Fibroblast of skin of left quadriceps (primary cell): ENCODE measurements around the gene NUMB.

Experiments used
- DNase-seq, 2 experiments: peaks; one replicate each; pipeline ENCODE4 v3.0.0-alpha.2; 2013; ENCODE audit warnings: low read depth in 2 of 2

Gene NUMB

DNA sequence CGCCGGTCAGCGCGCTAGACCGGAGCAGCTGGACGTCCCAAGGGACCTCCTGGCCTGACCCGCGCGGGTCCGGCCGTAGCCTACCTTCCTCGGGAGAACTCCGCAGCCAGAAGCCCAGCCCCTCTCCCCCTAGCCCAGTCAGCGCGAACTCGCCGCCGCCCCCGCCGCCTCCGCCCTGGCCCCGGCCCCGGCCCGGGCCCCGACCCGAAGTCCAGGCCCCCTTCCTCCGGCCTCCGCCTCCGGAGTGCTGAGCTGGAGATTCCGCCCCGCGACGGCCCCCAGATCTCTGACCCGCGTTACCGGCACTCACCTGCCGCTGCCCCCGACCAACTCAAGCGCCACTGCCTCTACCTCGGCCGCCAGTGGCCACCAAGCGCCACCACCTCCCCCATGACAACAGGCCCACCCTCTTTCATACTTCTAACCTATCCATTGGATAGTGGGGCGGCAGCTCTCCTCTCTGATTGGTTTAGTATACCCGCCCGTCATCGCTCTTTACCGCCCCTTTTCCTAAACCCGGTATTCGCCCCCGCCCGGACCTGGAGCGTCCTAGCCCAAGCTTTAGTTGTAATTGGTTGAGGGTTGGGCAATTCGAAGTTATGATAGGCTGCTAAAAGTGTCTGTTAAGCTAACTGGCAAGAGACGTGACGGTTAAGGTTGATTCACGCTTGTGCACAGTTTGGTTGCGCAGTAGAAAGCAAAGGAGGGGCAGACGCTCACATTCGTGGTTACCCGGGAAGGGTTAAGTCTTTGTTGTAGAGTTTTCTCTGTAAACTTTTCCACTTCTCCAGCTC, at the start of gene NUMB:
TSS of gene NUMB (minus strand) at position 364 of the 794 bp plus-strand sequence. CDS start 102,795 bp downstream, outside the sequence.
- DNase-seq = peak; percentile 100

DNA sequence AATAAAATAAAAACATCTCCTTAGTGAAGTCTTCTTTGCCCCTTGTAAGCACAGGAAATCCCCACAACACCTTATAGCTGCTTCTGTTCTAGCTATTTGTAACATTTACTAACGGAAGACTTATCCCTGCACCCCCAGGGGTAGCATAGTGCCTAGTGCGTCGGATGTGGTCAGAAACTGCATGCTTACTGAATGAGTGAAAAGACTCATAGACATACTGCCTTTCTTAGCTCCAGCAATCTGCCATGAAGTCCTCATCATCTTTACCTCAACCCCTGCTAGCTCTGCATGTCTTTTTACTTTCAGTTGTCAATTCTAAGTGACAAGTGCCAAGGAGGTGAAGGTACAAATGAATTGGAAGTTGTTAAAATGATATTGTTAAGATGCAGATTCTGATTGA, 45.3 kb upstream of the NUMB start:
- DNase-seq = peak in 1 of 2 experiments; percentile 4

DNA sequence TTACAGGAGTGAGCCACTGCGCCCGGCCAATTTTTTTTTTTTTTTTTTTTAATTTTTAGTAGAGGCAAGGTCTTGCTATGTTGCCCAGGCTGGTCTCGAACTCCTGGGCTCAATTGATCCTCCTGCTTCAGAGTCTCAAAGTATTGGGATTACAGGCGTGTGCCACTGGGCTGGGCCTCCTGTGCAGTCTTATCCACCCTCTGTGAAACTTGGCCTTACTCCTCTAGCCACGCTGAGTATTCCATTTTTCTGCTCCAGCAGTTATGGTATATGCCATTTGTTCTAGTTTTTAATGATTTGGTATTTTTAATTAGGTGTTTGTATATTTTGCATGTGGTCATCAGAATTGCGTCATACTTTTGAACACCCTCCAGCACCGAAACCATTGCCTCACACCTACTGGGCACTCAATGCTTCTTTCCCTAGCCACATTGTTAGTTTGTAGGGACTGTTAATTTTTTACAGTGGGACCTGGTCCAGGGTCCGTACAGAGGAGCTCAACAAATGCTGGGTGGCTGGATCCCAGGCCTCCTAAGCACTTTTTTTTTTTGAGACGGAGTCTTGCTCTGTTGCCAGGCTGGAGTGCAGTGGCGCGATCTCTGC, 43.8 kb upstream of the NUMB start:
- no peak for DNase-seq

DNA sequence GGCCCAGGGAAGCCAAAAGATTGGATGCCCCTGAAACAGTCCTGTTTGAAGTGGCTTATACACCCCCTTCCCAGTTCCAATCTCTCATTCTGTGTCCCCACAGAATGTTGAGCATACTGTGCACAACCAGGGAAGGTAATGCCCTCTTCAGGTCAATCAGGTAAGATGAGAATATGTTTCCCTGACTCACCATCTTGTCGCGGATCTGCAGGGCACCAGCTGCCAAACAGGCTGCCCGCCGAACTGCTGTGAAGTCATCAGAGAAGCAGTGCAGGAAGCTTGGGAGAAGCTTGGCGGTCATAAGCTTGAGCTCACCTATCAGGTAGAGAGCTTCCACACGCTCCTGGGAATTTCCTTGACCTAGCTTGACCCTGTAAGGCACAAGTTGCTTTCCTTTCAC, 42.0 kb upstream of the NUMB start:
- no peak for DNase-seq

DNA sequence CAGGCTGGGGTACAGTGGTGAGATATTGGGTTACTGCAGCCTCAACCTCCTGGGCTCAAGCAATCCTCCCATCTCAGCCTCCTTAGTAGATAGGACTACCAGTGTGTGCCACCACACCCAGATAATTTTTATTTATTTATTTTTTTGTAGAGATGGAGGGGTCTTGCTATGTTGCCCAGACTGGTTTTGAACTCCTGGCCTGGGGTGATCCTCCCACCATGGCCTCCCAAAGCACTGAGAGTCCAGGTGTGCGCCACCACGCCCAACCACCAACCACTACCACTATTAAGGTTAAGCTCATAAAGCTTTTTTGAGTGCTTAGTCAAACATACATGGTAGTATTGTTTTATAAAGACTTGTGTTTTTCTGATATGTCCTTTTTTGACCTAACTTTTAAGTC, 36.2 kb upstream of the NUMB start:
- no peak for DNase-seq

DNA sequence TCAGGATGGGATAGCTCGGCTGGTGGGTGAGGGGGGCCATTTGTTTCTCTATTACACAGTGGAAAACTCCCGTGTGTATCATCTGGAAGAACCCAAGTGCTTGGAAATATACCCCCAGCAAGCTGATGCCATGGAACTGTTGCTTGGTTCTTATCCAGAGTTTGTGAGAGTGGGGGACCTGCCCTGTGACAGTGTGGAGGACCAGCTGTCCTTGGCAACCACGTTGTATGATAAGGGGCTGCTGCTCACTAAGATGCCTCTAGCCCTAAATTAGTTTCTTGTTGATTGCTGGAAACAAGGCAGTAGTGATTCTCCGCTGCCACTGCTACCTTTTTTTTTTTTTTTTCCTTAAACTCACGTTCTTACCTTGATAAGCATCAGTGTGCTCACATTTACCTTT, 34.3 kb upstream of the NUMB start:
- no peak for DNase-seq

DNA sequence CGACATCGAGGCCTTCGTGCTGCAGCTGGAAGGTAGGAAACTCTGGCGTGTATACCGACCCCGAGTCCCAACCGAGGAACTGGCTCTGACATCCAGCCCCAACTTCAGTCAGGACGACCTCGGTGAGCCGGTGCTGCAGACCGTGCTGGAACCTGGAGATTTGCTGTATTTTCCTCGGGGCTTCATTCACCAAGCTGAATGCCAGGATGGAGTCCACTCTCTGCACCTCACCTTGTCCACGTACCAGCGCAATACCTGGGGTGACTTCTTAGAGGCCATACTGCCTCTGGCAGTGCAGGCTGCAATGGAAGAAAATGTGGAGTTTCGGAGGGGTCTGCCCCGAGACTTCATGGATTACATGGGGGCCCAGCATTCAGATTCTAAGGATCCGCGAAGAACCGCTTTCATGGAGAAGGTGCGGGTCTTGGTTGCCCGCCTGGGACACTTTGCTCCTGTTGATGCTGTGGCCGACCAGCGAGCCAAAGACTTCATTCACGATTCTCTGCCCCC, 33.8 kb upstream of the NUMB start:
- no peak for DNase-seq

DNA sequence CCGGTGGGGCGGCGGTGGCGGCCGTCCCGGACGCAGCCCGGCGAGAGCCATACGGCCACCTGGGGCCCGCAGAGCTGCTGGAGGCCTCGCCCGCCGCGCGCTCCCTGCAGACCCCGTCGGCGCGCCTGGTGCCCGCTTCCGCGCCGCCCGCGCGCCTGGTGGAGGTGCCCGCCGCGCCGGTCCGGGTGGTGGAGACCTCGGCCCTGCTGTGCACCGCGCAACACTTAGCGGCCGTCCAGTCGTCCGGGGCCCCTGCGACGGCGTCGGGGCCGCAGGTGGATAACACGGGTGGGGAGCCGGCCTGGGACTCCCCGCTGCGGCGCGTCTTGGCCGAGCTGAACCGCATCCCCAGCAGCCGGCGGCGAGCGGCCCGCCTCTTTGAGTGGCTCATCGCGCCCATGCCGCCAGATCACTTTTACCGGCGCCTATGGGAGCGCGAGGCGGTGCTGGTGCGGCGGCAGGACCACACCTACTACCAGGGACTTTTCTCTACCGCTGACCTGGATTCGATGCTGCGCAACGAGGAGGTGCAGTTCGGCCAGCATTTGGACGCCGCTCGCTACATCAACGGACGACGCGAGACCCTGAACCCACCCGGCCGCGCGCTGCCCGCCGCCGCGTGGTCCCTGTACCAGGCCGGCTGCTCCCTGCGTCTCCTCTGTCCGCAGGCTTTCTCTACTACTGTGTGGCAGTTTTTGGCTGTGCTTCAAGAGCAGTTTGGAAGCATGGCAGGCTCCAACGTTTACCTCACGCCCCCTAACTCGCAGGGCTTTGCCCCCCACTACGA, 33.1 kb upstream of the NUMB start:
- DNase-seq = no peak

DNA sequence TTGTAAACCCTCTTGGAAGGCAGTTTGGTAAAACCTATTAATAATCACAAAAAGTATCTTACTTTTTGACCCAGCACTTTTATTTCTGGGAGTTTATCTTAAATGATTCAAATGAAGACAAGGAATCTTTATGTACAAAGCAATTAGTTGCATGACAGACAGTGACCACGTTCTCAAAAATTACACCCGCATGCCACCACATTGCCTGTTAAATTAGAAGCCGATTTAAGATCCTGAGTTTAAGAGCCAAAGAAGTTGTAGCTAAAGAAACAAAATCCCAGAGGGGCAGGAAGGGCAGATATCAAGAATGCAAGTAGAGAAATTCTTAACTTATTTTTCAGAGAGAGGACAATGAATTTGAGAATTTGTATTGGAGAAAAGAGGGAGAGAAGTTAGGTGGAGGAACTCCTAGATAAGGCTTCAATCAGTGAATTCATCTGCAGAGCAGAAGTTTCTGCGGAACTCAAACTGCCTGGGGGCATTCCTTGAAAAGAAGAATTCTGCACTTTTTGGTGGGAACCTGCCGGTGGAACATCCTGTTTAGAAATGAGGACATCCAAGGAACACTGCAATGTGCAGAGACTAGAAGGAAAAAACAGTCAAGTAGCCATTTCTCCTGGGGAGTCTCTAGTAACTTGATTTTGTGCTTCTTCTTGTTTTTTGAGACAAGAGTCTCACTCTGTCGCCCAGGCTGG, 31.3 kb upstream of the NUMB start:
- no peak for DNase-seq

DNA sequence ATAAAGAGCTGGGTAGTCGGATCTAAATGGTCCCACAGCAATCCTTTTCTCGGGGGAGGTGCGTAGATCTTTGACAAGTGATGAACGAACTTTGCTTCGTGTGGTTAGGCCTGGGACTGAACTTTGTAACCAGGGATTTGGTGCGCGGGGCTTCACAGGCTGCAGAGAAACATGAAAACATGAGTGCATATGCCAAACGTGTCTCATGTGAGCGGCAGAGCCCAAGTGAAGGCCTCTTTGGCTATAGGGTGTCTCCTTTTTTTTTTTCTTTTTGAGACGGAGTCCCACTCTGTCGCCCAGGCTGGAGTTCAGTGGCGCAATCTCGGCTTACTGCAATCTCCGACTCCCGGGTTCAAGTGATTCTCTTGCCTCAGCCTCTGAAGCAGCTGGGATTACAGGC, 20.3 kb upstream of the NUMB start:
- DNase-seq = no peak

DNA sequence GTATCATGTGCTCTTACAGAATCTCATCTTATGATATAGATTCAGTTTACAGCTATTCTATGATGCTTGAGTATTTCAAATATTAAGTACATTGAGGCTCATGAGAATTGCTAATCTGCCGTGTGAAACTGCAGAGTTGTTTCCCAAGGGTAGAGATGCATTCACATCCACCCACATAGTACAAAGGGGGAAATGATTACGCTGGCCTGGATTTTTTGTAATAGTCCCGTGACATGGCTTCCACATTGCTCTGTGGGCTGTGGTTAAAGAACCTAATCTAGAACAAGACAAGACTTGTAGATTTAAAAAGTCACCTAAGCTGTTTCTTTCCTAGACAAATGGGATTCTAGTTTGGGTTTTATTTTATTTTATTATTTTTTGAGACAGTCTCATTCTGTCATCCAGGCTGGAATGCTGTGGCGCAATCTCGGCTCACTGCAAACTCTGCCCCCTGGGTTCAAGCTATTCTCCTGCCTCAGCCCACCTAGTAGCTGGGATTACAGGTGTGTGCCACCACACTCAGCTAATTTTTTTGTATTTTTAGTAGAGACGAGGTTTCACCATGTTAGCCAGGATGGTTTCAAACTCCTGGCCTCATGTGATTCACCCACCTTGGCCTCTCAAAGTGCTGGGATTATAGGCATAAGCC, 19.4 kb upstream of the NUMB start:
- no peak for DNase-seq

DNA sequence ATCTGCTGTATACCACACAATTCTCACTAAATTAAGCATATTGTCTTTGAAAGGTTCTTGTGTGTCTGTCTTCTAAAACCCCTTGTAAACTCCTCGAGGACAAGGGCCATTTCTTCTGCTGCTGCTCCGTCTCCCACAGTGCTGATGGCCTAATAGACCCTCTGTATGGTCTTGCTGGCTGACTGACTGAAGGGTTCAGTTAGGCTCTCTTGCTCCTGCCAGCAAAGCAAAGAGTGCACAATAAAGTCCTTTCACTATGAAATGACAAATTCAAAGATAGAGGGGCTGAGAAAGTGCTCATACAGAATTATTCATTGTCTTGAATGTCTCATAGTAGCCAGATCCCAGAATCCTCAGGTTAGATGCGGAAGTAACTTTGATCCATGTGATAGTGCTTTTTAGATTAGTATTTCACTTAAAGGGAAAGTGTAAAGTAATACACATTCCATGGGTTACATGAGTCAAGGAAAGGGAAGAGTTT, 18.1 kb upstream of the NUMB start:
- DNase-seq = no peak

DNA sequence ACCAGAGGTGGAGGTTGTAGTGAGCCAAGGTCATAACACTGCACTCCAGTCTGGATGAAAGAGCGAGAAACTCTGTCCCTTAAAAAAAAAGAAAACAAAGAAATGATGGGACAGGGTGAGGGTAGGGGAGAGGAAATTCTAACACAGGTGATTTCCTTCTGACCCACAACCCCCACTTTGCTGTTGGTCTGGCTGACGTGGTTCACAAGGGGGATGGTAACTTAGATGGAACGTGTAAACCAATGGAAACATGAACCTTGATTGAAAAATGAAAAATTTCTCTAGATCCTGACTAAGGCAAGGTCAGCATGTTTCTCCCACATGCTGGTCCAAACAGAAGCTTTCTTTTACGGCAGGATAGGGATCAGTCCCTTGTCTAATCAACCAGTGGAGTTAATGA, 16.6 kb upstream of the NUMB start:
- DNase-seq = no peak

DNA sequence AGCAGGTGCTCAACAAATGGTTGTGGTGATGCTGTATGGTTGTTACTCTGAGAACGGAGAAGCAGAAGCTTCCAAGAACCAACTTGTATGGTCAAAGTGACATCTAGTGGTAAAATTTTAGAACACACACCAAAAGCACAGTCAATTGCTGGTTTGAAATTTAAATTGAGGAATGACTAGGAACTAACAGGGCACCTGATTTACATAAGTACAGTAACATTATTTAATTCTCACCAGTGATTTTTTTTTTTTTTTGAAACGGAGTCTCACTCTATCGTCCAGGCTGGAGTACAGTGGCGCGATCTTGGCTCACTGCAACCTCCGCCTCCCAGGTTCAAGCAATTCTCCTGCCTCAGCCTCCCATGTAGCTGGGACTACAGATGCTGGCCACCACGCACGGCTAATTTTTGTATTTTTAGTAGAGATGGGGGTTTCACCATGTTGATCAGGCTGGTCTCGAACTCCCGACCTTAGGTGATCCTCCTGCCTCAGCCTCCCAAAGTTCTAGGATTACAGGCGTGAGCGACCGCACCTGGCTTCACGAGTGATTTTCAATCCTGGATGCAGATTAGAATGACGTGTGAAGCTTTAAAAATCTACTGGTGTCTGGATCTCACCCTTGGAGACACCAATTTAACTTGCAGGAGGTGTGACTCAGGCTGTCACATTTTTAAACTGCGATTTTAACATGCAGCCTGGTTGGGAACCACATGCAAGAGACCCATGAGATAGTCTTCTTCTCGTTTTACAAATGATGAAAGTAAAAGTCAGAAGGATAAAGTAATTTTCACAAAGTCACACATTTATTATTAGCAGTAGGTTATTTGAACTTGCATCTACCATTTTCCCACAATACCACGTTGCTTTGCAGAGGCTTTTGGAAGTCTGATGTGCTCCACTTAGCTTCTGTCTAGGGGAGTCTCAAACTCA, 14.1 kb upstream of the NUMB start:
- DNase-seq = peak in 1 of 2 experiments; percentile 43

DNA sequence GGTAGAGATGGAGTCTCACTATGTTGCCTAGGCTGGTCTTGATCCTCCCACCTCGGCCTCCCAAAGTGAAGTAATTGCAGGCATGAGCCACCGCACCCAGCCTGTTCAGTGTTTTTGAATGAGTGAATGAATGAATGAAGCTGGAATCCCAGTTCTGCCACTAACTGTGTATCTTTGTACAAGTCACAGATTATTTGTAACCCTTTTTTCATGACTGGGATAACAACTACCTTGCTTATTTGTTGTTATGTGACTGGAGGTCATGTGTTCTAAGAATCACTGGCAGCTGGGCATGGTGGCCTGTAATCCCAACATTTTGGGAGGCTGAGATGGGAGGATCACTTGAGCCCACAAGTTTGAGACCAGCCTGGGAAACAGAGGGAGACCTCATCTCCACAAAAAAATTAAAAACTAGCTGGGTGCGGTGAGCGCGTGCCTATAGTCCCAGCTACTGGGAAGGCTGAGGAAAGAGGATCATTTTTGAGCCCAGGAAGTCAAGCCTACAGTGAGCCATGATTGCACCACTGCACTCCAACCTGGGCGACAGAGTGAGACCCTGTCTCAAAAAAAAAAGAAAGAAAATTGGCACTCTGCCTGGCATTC, 13.3 kb upstream of the NUMB start:
- DNase-seq = no peak

DNA sequence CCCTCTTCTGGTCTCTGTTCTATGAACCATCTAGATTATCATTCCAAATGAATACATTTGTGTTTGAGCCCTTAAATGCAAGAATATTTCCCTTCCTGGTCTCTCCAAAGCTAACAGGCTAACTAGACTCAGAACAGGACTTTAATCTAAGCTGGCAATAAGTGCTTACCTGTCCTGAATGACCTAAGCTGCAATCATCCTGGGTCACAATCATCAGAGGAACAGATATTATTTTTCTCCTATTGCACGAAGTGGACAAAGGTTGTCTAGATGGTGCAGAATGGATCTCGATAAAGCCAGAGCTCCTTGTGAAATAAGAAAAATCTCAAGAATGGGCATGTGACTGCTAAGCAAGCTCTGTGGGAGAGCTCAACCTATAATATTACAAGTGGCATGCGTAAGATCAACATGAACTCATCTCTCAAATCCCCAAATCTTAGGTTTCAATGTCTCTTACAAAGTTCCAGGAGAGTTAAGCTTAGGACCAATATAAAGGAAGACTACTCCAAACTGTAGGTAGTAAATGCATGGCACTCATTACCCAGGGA, 10.6 kb upstream of the NUMB start:
- no peak for DNase-seq

DNA sequence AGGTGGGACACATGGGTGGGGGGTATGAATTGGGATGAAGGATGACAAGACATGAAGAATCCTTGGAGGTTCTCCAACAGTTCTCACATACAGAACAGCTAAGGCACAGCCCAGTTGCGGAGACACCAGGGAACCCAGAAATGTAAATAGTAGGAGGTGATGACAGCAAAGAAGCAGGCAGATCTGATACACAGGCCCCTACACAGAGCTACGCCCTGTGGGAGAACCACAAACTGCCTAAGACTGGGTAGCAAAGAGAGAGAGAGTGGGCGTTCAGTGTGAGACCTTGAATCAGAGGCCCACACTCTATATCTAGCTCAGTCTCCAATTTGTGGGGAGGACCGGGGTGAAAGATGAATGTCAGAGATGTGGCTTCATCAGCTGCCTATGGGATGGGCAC, 9.5 kb upstream of the NUMB start:
- no peak for DNase-seq

DNA sequence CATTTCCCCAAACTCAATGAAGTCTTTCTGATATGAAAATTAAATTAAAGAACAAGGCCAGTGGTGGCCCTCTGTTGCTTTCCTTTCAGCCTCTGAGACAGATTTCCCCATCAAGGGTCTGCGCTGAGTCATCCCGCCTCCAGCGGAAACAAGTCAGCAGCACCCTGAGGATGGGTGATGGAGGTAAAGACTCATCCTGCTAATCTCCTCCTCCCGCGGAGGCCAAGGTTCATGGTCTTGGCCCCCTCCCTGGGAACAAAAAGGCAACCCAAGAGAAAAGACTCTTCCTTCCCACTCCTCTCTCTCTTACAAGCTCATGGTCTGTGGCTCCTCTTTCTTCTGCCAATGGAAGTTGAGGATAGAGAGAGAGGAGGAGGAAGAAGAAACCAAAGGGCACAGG, 9.0 kb upstream of the NUMB start:
- DNase-seq = no peak

DNA sequence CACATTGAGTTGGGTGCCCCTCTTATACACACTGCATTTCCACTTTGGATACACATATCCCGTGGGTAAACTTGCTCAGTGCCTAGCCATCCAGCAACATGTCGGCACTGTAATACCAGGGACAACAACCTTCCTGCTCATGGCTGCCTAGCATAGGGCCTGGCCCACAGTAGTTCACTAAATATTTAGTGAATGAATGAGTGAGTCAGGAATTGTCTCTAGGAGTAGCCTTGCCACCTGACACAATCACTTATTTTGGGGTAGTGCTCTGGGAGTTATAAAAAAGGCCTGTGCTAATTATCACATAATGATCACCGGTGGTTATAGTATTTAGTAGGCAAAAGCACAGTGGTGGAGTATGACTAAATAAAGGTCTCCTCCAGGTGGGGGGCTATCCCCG, 8.5 kb upstream of the NUMB start:
- no peak for DNase-seq
